ENCODE data around the gene BST1. TPM values are rescaled to one million over a fixed set of nuclear protein-coding genes. Genes with fewer than 3 reads are reported as not detected.

The BST1 gene
- total and polyA plus RNA-seq, 2 experiments from 2014 or later: 0.99 to 1.8 TPM

DNA sequence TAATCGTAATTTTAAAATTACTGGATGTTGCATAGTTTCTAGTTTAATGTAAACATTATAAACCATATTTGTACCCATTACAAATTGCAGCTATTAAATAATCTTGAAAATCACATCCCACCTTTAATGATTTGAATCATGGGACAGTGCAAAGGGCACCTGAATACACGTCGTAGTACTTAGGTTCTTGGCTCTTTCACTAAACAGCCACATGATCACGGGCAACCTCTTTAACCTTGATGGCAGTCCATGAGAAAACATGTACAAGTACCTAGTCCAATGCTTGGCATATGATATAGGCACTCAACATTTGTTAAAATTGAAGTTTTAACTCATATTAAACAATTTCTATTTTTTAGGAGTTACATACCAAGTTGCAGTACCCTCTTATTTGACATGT lies 35.9 kb upstream of the BST1 start (continued):
- TF ChIP-seq, protein P1, sequence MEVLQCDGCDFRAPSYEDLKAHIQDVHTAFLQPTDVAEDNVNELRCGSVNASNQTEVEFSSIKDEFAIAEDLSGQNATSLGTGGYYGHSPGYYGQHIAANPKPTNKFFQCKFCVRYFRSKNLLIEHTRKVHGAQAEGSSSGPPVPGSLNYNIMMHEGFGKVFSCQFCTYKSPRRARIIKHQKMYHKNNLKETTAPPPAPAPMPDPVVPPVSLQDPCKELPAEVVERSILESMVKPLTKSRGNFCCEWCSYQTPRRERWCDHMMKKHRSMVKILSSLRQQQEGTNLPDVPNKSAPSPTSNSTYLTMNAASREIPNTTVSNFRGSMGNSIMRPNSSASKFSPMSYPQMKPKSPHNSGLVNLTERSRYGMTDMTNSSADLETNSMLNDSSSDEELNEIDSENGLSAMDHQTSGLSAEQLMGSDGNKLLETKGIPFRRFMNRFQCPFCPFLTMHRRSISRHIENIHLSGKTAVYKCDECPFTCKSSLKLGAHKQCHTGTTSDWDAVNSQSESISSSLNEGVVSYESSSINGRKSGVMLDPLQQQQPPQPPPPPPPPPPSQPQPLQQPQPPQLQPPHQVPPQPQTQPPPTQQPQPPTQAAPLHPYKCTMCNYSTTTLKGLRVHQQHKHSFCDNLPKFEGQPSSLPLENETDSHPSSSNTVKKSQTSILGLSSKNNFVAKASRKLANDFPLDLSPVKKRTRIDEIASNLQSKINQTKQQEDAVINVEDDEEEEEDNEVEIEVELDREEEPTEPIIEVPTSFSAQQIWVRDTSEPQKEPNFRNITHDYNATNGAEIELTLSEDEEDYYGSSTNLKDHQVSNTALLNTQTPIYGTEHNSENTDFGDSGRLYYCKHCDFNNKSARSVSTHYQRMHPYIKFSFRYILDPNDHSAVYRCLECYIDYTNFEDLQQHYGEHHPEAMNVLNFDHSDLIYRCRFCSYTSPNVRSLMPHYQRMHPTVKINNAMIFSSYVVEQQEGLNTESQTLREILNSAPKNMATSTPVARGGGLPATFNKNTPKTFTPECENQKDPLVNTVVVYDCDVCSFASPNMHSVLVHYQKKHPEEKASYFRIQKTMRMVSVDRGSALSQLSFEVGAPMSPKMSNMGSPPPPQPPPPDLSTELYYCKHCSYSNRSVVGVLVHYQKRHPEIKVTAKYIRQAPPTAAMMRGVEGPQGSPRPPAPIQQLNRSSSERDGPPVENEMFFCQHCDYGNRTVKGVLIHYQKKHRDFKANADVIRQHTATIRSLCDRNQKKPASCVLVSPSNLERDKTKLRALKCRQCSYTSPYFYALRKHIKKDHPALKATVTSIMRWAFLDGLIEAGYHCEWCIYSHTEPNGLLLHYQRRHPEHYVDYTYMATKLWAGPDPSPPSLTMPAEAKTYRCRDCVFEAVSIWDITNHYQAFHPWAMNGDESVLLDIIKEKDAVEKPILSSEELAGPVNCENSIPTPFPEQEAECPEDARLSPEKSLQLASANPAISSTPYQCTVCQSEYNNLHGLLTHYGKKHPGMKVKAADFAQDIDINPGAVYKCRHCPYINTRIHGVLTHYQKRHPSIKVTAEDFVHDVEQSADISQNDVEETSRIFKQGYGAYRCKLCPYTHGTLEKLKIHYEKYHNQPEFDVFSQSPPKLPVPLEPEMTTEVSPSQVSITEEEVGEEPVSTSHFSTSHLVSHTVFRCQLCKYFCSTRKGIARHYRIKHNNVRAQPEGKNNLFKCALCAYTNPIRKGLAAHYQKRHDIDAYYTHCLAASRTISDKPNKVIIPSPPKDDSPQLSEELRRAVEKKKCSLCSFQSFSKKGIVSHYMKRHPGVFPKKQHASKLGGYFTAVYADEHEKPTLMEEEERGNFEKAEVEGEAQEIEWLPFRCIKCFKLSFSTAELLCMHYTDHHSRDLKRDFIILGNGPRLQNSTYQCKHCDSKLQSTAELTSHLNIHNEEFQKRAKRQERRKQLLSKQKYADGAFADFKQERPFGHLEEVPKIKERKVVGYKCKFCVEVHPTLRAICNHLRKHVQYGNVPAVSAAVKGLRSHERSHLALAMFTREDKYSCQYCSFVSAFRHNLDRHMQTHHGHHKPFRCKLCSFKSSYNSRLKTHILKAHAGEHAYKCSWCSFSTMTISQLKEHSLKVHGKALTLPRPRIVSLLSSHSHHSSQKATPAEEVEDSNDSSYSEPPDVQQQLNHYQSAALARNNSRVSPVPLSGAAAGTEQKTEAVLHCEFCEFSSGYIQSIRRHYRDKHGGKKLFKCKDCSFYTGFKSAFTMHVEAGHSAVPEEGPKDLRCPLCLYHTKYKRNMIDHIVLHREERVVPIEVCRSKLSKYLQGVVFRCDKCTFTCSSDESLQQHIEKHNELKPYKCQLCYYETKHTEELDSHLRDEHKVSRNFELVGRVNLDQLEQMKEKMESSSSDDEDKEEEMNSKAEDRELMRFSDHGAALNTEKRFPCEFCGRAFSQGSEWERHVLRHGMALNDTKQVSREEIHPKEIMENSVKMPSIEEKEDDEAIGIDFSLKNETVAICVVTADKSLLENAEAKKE (CRISPR knock-in tag; IDR thresholded peaks at IDR 0.05): no peak
- TF ChIP-seq JUNB (IDR thresholded peaks at IDR 0.05; ENCODE audit: unreplicated experiment): no peak
- TF ChIP-seq, protein P2, sequence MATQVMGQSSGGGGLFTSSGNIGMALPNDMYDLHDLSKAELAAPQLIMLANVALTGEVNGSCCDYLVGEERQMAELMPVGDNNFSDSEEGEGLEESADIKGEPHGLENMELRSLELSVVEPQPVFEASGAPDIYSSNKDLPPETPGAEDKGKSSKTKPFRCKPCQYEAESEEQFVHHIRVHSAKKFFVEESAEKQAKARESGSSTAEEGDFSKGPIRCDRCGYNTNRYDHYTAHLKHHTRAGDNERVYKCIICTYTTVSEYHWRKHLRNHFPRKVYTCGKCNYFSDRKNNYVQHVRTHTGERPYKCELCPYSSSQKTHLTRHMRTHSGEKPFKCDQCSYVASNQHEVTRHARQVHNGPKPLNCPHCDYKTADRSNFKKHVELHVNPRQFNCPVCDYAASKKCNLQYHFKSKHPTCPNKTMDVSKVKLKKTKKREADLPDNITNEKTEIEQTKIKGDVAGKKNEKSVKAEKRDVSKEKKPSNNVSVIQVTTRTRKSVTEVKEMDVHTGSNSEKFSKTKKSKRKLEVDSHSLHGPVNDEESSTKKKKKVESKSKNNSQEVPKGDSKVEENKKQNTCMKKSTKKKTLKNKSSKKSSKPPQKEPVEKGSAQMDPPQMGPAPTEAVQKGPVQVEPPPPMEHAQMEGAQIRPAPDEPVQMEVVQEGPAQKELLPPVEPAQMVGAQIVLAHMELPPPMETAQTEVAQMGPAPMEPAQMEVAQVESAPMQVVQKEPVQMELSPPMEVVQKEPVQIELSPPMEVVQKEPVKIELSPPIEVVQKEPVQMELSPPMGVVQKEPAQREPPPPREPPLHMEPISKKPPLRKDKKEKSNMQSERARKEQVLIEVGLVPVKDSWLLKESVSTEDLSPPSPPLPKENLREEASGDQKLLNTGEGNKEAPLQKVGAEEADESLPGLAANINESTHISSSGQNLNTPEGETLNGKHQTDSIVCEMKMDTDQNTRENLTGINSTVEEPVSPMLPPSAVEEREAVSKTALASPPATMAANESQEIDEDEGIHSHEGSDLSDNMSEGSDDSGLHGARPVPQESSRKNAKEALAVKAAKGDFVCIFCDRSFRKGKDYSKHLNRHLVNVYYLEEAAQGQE (IDR thresholded peaks at IDR 0.05; ENCODE audit: unreplicated experiment): no peak

DNA sequence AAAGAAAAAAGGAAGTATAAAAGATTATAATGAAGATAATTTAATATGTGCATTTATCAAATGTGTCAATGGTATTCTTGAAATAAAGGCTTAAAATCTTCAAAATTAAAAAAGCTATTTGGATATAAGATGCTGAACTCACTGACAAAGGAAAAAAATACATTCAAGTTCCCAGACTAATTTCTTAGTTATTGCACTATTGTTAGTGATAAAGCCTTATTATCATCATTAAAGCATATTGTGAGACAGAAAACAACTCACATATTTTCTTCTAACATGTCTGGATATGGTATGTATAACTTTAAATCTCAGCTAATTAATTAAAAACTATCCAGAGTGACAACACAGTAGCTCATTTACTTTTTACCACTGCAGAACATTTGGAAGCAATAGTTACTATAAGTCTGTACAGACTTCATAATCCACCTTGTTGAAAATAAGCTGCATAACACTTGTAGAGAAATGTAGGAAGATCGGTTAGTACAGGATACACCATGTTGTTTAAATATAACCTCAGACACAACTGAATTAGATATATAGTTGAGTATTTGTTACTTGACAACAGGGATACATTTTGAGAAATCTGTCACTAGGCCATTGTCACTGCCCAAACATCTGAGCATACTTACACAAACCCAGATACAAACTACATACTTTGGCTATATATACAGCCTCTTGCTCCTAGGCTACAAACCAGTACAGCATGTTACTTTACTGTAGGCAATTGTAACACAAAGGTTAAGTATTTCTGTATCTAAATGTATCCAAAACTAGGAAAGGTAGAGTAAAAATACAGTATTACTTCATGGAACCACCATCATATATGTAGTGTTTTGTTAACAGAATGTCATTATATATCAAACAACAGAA lies 34.1 kb upstream of the BST1 start:
- peaks cover 35% of the 10 kb centered on the region for H3K79me2 ChIP-seq (replicated peaks; ENCODE audit: insufficient read depth)
- Mint-ChIP-seq H3K9me3 (no peaks in the 10 kb centered on the region), H3K27me3 (ENCODE audit: insufficient read depth, low read depth, poor library complexity) (no peaks in the 10 kb centered on the region), H3K36me3 (ENCODE audit: low read depth) (peaks cover 23% of the 10 kb centered on the region; the same call in 2 of the 3 replicates), H3K4me3 (no peak overlapping the region), H3K4me1 (no peaks in the 10 kb centered on the region), H3K27ac (no peak overlapping the region)
- no peaks in the 10 kb centered on the region for H3K9me2 ChIP-seq (ENCODE audit: insufficient read depth)
- H3K4me1 ChIP-seq (ENCODE audit: insufficient read depth): no peaks in the 10 kb centered on the region
- no peak overlapping the region for H2AFZ ChIP-seq
- H3F3A ChIP-seq (replicated peaks; ENCODE audit: low read depth): no peaks in the 10 kb centered on the region
- no peak overlapping the region for H3K4me2 ChIP-seq
- H3K36me3 ChIP-seq (ENCODE audit: insufficient read depth): peaks cover 9% of the 10 kb centered on the region
- ATAC-seq: no peak
- DNase-seq (ENCODE audit: low spot score): no peak
- no peak overlapping the region for H3K4me3 ChIP-seq
- H3K27me3 ChIP-seq (ENCODE audit: insufficient read depth): no peaks in the 10 kb centered on the region
- H3K27ac ChIP-seq (ENCODE audit: low read depth): no peak overlapping the region
- peaks cover 2% of the 10 kb centered on the region for H4K20me1 ChIP-seq (replicated peaks; ENCODE audit: insufficient read depth)
- no peak for TF ChIP-seq EZH2 (IDR thresholded peaks at IDR 0.05; ENCODE audit: low read depth, unreplicated experiment)
- TF ChIP-seq, protein P2 (IDR thresholded peaks at IDR 0.05; ENCODE audit: unreplicated experiment): no peak

All from GM23338 (cell line).